Measurements from ENCODE around the gene COX4I2.

GRCh38 chr20:31641391-31641790 is 3.7 kb downstream of the COX4I2 start:
- TF ChIP-seq CTCF (IDR thresholded peaks at IDR 0.05) (no peak), POLR2A (IDR thresholded peaks at IDR 0.05) (no peak), EP300 (IDR thresholded peaks at IDR 0.05; ENCODE audit: low read depth) (no peak), POLR2AphosphoS5 (IDR thresholded peaks at IDR 0.05) (no peak)

Measured in transverse colon (tissue), 4 donors.